SHP77 (cell line): ENCODE data around the gene SVOP.

ENCODE experiments used
- DNase-seq, 2 experiments: peaks; one replicate each; lab custom pipeline; 2025; lab: John Stamatoyannopoulos, UW

The SVOP gene

DNA sequence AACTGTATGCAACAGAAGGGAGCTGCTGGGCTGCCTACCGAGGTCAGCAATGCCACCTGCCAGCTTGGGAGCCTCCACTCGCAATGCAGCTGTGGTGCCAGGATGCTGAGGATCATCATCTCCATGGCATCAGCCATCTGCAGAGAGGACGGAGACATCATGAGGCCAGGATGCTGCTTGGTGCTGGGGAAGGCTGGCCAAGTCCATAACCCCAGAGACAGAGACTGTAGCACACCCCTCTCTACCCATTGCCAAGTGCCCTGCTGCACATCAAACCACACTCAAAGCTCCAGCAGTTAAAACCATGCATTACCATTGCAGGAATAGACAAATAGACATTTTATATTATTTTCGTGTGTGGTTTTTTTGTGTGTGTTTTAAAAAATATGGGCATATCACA is 43.5 kb downstream of the SVOP start:
- no peak for DNase-seq

- no peak for DNase-seq
These were observed 45.8 kb downstream of the SVOP start for GRCh38 chr12:108975024-108975593.

DNA sequence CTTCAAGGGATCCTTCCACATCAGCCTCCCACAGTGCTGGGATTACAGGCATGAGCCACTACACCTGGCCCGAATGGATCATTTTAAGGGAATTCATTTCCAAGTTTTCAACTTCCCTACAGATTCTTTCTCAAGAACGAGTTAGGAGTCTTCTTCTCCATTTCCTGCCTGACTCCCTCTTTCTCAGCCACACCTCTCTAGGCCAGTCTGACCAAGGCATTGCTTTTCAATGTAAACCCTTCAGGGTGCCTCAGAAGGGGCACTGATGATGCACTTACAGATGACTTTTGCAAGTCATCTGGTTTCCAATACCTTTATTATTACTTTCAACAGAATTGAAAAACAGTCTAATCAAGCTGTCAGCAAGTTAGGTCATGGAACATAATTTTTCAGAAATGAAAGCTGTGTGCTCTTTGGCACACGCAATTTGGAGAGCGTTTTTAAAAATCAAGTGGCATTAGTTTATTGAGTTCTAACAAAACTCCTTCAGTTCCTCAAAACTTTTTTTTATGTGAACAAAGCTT is 47.2 kb downstream of the SVOP start:
- no peak for DNase-seq

- peak in 1 of 2 experiments; percentile 14 for DNase-seq
These were observed 48.5 kb downstream of the SVOP start for GRCh38 chr12:108972358-108972757.

GRCh38 chr12:108969622-108970021 is 51.2 kb downstream of the SVOP start:
- DNase-seq: no peak

- peak; percentile 6 to 16 for DNase-seq
These were observed 52.9 kb downstream of the SVOP start for GRCh38 chr12:108967869-108968540.

DNA sequence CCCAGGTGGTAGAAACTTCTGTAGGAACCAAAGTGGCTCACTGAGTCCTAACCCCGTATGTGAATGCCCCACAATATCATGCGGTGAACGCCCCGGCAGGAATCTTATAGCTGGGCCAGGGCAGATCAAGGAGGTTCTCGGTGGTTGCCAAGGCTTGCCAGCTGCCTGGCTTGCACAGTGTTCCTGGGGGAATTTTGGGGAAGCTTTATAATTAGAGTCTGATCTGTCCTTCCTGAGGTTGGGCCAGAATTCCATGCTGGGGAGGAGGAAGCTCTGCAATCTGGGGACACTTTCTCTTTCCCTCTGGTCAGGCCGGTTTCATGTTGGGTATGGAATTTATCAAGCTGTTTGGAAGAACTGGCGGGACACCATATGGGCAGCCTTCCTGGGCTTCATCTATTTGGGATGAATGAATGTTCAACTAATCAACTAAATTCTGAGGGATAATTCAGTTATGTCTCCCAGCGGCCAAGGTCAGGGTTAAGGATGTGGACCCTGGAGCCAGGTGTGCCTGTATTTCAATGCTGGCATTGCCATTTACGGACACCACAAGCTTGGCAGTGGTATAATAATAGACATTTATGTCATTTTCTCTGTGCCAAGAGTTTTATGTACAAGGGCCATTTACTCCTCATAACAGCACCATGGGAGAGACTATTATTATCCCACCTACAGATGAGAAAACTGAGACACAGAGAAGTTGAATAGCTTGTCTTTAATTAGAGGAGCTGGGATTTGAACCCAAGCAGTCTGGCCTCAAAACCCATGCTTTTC is 54.3 kb downstream of the SVOP start:
- no peak for DNase-seq

GRCh38 chr12:108965886-108966285 is 55.0 kb downstream of the SVOP start:
- DNase-seq: no peak

GRCh38 chr12:108964371-108965352 is 56.2 kb downstream of the SVOP start:
- DNase-seq: no peak

DNA sequence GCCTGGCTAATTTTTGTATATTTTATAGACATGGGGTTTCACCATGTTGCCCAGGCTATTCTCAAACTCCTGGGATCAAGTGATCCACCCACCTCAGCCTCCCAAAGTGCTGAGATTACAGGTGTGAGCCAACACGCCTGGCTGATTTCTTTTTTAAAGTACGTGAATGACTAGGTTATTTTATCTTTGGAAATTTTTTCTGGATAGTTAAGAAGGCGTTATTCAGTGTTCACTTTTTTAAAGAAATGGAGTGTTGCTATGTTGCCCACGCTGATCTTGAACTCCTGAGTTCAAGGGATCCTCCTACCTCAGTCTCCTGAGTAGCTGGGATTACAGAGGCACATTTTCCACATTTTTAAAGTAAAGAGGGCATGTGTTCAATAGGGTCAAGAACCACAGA is 58.6 kb downstream of the SVOP start:
- DNase-seq: no peak

DNA sequence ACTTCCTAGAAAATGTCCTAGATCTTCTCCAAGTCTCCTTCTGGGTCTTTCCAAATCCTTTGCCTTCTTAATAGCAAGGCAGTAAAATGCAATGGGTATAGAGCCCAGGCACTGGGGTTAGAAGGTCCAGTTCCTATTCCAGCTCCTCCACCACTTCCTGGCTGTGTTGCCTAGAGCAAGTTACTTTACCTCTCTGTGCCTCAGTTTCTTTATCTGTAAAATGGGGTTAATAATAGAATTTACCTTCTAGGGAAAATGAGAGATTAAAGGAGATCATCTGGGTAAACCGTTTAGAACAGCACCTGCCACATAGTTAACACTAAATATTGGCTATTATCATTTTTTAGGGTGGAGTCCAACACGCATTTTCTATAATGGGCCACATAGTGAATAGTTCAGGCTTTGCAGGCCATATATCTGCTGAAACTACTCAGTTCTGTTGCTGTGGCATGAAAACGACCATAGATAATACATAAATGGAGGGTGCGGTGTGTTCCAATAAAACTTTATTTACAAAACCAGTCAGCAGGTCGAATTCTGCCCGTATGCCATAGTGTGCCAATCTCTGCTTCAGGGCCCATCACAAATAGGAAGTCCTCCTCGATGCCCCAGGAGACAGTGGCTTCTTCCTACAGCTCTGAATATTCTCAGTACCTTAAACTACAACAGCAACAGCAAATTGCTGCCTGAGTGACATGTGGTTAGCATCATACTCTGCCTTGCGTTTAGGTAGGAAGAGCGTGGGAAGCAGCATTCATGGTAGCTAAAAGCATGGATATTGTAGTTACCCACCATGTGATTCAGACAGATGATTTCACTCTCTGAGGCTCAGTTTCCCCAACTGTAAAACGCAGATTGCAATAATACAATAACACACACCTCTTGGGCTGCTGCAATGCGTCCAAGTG is 60.9 kb downstream of the SVOP start:
- DNase-seq: no peak

DNA sequence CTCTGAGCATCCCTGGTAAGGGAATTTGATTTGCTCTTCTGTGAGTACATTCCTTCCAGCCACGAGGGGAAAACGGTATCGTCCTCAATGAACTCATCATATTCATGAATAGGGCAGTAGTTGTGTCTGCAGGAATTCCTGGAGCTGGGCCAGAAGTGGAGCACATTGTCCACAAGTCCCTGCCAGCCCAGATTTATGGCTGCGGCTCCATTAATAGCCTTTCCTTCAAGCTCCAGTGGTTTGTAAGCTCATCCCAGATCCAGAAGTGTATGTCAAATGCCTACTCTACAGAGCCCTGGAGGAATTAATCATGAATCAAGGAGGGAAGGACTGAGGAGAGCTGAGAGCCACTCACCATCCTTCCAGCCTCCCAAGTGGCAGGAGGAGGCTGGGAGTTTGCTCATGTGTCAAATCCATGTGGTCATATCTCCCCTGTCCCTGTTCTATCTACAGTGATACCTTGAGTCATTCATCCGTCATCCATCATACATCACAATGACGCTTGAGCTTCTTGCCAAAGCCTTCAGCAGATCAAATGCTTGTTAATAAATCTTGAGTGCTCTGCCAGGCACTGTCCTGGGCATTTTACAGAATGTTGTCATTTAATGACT is 65.5 kb downstream of the SVOP start:
- peak; percentile 89 to 91 for DNase-seq

- peak; percentile 54 to 64 for DNase-seq
These were observed 69.7 kb downstream of the SVOP start for GRCh38 chr12:108950991-108951739.

DNA sequence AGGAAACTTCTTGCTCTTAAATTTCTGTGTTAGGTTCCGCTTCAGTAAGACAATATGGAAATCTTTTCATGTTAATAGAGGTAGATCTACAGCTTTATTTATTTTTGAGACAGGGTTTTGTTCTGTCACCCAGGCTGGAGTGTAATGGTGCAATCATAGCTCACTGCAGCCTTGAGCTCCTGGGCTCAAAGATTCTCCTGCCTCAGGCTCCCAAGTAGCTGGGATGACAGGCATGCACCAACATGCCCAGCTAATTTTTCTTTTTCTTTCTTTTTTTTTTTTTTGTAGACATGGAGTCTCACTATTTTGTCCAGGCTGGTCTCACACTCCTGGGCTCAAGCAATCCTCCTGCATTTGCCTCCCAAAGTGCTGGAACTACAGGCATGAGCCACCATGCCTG is 70.9 kb downstream of the SVOP start:
- no peak for DNase-seq

- DNase-seq: no peak
These were observed 72.5 kb downstream of the SVOP start for GRCh38 chr12:108948367-108948766.

GRCh38 chr12:108947097-108947496 is 73.8 kb downstream of the SVOP start:
- no peak for DNase-seq

DNA sequence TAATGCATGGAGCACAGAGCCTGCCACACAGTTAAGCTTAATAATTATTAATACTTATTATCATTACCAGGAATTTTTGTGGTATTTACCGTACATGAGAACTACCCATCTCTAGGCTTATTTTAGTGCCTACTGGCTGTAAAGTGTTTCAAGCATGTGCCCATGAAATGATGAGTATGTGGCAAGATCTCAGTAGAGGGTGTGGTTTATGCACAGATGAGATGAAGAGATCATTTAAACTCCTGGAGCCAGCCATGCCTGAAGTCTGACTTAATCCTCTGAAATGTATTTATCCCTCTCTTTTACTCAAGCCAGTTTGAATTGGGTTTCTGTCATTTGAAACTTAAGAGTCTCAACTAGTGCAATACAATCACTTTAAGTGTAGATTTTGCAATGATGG is 80.7 kb downstream of the SVOP start:
- DNase-seq: no peak

- DNase-seq: no peak
These were observed 81.3 kb downstream of the SVOP start for GRCh38 chr12:108939594-108939993.

- DNase-seq: no peak
These were observed 82.5 kb downstream of the SVOP start for GRCh38 chr12:108938247-108938924.
